GM13976 (cell line): ENCODE measurements around the gene PSKH1.
A peak's percentile ranks its signal among the peaks of the same experiment; 100 is the strongest.

ENCODE experiments used
- DNase-seq: peaks from one replicate; pipeline ENCODE4 v3.0.0; 2012; ENCODE audit warnings: low spot score
- CTCF ChIP-seq: IDR thresholded peaks from 2 replicates; pipeline ENCODE4 v1.5.1; 2012; ENCODE audit warnings: borderline replicate concordance, mild to moderate bottlenecking; ENCODE audit not compliant: insufficient read depth; ENCODE audit errors: extremely low read depth, missing control alignments, control extremely low read depth
- in situ Hi-C: fragments of 300-500 bp; cut with MboI; formaldehyde crosslinking; loops from one replicate; pipeline ENCODE4 v1.12.0; 2022; ENCODE audit warnings: low sequenced_read_pairs, mixed read lengths, inconsistent platforms; ENCODE audit not compliant: unreplicated experiment

The PSKH1 gene

GRCh38 chr16:67847064-67847861 lies 45.8 kb upstream of the PSKH1 start, which contains the start of gene CENPT:
Gene CENPT (minus strand): TSS chr16:67847693. CDS start chr16:67833859, 13,834 bp downstream.
- peak; percentile 86 for DNase-seq

DNA sequence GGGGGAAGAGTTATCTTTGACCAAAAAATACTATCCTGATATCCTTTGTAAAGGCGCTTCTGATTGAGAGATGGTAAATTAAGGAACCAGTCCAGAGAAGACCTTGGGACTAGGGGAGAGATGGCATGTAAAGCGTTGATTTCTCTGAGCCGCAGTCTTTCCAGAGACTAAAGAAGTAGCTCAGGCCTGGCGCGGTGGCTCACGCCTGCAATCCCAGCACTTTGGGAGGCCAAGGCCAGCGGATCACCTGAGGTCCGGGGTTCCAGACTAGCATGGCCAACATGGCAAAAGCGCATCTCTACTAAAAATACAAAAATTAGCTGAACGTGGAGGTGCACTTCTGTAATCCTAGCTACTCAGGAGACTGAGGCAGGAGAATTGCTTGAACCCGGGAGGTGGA lies 44.9 kb upstream of the PSKH1 start:
- in situ Hi-C loops = no loop called here
- TF ChIP-seq CTCF = no peak
- DNase-seq = no peak

More at GRCh38 chr16:67847064-67847861, 45.8 kb upstream of the PSKH1 start, which contains the start of gene CENPT:
- in situ Hi-C loops = no loop called here
- no peak for TF ChIP-seq CTCF

DNA sequence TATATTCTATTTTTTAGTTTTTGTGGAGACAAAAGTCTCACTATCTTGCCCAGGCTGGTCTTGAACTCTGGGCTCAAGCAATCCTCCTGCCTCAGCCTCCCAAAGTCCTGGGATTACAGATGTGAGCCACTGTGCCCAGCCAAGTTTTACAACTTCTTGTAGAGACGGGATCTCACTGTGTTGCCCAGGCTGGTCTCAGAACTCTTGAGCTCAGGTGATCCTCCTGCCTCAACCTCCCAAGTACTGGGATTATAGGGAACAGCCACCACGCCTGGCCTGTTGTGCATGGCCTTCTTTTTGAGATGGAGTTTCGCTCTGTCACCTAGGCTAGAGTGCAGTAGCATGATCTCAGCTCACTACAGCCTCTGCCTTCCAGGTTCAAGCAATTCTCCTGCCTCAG lies 39.4 kb upstream of the PSKH1 start:
- DNase-seq = no peak
- TF ChIP-seq CTCF = no peak
- in situ Hi-C loops = no loop called here

DNA sequence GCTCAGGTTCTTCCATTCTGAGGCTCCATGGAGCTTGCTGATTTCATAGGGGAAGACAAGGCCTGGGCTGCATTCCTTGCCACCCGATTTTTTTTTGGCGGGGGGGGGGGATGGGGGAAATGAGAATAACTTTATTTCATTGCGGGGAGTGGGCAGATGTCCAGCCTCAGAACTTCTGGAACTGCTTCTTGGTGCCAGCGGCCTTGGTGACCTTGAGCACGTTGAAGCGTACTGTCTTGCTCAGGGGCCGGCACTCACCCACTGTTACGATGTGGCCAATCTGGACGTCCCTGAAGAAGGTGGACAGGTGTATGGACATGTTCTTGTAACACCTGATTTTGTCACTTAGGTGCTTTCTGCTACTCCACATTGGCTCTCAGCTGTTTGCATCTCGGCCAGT lies 37.3 kb upstream of the PSKH1 start:
- no peak for TF ChIP-seq CTCF
- DNase-seq = no peak
- in situ Hi-C loops = no loop called here

GRCh38 chr16:67856927-67857546 lies 36.0 kb upstream of the PSKH1 start:
- no peak for DNase-seq
- in situ Hi-C loops = no loop called here
- TF ChIP-seq CTCF = no peak

DNA sequence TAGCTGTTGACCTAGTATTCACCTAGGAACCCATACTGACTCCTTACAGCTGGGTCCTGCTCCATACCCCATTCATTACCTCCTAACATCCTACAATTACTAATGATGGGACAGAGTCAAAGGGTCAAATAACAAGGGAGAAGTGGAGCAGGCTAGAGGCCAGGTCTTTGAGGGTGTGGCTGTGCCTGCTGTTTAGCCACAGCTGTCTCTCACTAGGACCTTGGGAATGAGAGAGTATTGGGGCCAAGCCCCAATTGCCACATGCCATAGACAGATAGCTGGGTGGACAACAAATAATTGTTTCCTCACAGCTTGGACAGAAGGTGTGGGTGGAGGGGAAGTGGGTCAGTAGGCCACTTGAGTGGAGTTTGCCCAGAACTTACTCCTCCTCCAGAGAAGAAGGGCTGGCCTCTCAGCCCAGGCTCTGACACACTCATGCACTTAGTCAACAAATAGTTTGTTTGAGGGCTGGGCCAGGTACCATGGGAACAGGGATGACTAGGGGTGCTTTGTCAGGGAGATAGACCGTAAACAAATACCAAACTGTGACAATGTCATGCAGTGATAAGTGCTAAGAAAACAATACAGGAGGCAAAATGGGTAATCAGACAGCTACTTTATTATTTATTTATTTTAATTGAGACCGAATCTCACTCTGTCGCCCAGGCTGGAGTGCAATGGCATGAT lies 35.4 kb upstream of the PSKH1 start:
- DNase-seq = no peak
- in situ Hi-C loops = no loop called here
- no peak for TF ChIP-seq CTCF
